NCI-H2227 treated with DMSO at 0.1 percent for 48 hours (cell line): ENCODE data around the gene CBFA2T3.
A peak's percentile ranks its signal among the peaks of the same experiment; 100 is the strongest.
"Not testable (repeated sequence)": the region's sequence is repeated elsewhere in the genome, so short reads cannot be mapped to it uniquely, and the experiment has no call there.

ENCODE experiments used
- DNase-seq: peaks from one replicate; lab custom pipeline; 2025; lab: John Stamatoyannopoulos, UW

Gene CBFA2T3

GRCh38 chr16:89012622-89012995 lies 35.6 kb upstream of the CBFA2T3 start:
- no peak for DNase-seq

DNA sequence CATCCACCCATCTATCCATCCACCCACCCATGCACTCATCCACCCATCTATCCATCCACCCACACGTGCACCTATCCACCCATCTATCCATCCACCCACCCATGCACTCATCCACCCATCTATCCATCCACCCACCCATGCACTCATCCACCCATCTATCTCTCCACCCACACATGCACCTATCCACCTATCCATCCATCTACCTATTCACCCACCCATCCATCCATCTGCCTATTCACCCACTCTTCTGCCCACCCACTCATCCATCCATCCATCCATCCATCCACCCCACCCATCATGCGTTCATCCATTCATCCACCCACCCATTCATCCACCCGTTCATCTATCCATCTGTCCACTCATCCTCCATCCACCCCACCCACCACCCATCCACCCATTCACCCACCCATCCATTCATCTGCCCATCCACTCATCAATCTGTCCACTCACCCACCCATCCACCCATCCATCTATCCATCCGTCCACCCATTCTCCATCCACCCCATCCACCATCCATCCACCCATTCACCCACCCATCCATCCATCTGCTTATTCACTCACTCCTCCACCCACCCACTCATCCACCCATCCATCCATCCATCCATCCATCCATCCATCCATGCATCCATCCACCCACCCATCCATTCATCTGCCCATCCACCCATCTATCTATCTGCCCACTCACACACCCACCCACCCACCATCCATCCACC lies 35.1 kb upstream of the CBFA2T3 start:
- no peak for DNase-seq

DNA sequence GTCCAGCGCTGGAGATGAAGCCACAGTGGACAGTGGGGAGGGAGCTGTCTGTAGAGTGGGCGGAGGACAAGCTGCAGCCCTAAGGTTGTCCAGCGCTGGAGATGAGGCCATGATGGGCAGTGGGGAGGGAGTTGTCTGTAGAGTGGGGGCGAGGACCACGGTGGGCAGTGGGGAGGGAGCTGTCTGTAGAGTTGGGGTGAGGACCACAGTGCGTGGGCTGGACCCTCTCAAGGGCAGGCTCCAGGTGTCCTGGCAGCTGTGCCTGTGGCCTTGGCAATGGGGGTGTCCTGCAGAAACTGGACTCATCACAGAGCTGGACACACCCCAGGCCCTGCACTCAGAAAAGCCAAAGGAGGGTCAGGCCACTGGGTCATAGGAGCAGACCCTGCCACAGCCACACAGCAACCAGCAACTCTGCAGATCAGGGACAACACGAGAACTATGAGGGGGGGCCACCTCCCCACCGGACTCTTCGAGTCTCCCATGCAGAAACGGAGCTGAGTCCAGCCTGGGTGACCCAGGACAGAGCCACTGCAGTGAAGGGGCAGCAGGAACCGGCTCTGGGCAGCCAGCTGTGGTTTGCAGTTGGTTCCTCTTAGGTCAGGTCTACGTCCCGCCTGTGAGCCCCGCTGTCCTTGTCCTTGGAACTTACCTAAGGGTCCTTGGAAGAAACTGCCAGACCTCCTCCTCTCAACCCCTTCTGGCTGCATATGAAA lies 33.4 kb upstream of the CBFA2T3 start:
- no peak for DNase-seq

GRCh38 chr16:89009343-89010209 lies 32.6 kb upstream of the CBFA2T3 start:
- no peak for DNase-seq

DNA sequence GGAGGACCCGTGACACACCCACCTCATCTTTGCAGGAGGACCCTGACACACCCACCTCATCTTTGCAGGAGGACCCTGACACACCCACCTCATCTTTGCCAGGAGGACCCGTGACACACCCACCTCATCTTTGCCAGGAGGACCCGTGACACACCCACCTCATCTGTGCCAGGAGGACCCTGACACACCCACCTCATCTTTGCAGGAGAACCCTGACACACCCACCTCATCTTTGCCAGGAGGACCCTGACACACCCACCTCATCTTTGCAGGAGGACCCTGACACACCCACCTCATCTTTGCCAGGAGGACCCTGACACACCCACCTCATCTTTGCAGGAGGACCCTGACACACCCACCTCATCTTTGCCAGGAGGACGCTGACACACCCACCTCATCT lies 31.8 kb upstream of the CBFA2T3 start:
- not testable (repeated sequence) for DNase-seq

DNA sequence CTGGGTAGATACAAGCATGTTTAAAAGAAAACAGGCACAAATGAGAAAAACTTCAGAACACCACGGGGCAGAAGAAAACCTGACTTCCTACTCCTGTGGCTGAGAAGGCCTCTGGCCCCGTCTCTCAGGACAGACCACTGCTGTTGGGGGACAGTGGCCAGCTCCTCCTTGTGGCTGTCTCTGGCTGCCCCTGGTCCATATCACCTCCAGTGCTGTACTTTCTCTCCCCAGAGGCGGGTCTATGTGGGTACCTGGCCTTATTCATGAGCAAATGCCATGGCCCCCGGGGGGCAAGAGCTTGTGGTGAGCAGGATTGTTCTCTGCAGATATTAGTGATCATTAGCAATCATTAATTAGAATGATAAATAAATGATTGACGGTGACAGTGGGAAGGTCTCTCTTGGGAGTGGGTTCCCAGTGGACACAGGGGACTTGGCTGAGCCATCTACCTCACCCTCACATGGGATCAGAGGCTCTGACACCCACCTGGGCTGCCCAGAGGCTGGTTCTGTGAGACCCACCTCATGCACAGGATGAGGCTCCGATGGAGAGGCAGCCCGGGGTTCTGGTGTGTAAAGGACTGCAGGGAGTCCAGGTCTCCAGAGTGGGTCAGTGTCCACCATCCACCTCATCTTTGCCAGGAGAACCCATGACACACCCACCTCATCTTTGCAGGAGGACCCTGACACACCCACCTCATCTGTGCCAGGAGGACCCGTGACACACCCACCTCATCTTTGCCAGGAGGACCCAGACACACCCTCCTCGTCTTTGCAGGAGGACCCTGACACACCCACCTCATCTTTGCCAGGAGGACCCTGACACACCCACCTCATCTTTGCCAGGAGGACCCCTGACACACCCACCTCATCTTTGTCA lies 30.6 kb upstream of the CBFA2T3 start:
- DNase-seq: no peak

DNA sequence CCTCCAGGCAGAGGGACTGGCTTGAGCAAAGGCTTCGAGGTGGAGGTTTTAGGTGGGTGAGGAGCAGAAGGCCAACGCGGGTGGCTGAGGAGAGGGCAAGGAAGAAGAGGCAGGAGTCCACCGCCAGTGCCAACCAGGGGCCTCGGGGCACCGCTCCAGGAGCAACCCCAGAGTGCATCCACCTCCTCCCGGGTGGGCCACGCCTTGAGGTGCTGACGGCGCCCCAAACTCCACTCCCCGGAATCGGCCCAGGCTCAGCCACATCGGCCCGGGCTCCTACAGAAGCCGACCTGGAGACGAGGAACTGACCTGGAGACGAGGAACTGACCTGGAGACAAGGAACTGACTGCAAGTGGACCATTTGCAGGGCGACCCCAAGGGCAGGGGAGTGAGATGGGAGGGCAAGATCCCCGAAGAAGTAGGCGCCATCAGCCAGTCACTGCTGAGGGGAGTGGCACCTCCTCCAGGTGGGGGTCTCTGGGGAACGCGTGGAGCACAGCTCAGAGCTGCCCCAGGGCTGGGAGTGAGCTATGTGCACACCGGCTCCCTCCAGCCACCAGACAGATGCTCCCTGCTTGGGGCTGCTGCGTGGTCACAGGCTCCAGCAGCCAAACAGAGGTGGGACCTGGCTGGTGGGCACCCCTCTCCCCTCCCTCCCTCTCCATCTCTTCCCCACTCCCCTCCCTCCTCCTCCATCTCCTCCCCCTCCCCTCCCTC lies 29.2 kb upstream of the CBFA2T3 start:
- DNase-seq: no peak

- no peak for DNase-seq
Observed at GRCh38 chr16:89005201-89006035, 28.4 kb upstream of the CBFA2T3 start.

GRCh38 chr16:89004209-89004831 lies 27.3 kb upstream of the CBFA2T3 start:
- DNase-seq: peak; percentile 5

GRCh38 chr16:89003831-89004208 lies 26.8 kb upstream of the CBFA2T3 start:
- no peak for DNase-seq

GRCh38 chr16:89002851-89003830 lies 26.1 kb upstream of the CBFA2T3 start:
- DNase-seq: no peak

GRCh38 chr16:89002081-89002480 lies 25.1 kb upstream of the CBFA2T3 start:
- DNase-seq: not testable (repeated sequence)

DNA sequence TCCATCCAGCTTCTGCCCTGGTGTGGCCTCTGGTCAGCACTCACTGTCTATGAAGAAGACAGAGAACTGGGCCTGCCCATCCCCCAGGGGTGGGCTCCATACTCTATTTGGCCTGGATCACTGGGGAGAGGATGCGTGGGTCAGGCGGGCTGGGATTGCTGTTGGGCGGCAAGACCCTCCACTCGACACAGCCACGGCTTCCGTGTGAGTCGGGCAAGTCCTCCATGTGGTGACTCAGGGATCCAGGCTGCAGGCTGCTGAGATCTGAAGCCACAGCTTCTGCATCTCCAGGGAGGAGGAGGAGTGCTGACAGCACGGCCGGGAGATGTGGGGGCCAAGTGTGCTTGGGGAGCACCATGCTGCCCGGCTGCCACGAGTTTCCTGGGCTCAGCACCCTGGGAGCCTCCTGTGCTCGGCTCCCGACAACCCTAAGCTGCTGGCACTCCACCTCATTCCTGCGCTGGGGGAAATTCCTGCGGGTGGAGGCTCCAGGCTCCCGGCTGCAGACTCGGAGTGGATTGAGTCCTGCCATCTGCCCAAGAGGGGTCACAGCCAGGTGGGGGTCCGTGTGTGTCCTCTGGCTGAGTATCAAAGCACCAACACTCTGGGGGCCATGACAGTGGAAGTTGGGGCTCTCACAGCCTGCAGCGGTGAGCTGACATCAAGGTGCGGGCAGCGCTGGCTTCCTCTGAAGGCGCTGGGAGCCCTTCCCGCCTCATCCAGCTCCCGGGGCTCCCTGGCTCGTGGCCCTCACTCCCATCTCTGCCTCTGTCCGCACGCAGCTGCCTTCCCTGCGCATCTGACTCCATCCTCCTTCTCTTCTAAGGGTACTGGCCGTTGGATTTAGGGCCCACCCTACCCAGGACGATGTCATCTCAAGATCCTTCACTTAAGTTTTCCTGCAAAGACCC lies 24.4 kb upstream of the CBFA2T3 start:
- DNase-seq: no peak

DNA sequence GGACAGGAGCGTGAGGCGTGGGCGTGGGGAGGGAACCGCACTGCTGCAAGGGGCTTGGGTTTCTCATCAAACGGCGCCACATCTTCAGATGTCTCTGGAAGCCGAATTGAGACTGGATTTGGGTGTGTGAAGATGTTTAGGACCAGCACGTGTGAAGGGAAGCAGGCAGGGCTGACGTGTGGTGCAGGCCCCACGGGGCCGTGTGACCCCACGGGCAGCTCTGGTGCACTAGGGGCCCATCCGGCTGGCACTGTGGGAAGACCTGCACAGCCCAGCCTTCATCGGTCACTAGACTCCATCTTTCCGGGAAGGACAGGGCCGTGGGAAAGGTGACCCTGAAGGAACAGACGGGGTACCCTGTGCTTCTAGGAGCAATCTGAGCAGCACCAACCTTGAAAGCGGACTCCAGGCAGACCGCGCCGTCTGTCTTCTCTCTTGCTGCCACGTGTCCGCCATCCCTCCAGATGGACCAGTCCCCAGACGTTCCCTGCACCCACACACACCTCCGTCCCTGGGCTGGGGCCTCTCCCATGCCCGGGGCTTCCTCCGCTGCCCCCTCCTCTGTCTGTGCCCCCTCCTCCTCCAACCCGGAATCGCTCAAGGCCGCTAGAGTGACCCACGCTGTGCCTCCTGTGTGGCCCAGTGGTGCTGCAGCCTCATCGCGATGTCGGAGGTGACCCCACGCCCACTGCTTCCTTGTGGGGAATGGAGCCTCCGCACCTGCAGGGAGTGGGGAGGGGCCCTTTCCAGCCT lies 23.4 kb upstream of the CBFA2T3 start:
- DNase-seq: no peak

DNA sequence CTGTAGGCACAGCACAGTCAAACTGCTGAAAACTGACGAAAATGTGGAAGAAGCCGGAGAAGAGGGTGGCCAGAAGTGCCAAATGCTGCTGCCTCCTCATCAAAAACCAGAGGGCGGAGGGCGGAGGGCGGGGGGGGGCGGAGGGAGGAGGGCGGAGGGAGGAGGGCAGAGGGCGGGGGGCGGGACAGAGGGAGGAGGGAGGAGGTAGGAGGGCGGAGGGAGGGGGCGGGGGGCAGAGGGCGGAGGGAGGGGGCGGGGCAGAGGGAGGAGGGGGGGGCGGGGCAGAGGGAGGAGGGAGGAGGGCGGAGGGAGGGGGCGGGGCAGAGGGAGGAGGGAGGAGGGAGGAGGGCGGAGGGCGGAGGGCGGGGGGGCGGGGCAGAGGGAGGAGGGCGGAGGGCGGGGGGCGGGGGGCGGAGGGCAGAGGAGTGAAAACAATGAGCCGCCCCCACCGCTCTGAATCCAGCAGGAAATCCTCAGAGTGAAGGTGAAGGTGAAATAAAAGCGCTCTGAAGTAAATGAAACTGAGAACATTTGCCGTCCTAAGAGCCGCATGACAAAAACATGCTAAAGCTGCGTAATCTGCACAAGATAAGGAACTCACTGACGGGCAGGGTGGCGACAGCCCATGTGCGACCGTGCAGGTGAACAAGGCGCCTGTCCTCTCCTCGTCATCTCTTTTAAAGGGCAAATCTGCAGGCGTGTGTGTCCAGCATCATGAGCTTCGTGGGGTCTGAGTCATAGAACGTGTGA lies 22.6 kb upstream of the CBFA2T3 start:
- no peak for DNase-seq
